Fibroblast of mammary gland (primary cell): Measurements from ENCODE around the gene RABEP1.
A peak's percentile ranks its signal among the peaks of the same experiment; 100 is the strongest.

Experiments used
- DNase-seq: peaks from one replicate; pipeline ENCODE4 v3.0.0-alpha.2; 2010; ENCODE audit warnings: low read depth
- H3K4me3 ChIP-seq: 2 replicates; pipeline ENCODE4 v1.5.1; 2011; ENCODE audit warnings: low read depth, mild to moderate bottlenecking, low read length, moderate library complexity; ENCODE audit not compliant: control insufficient read depth
- TF ChIP-seq, protein P1 (sequence below): conservative IDR thresholded peaks from 2 replicates; pipeline ENCODE4 v1.5.1; 2011; ENCODE audit warnings: low read depth, low read length, inconsistent platforms; ENCODE audit not compliant: control insufficient read depth, insufficient read depth

The RABEP1 gene

GRCh38 chr17:5299383-5299782 is 17.3 kb downstream of the RABEP1 start:
- no peak overlapping the region for H3K4me3 ChIP-seq
- TF ChIP-seq, protein P1, sequence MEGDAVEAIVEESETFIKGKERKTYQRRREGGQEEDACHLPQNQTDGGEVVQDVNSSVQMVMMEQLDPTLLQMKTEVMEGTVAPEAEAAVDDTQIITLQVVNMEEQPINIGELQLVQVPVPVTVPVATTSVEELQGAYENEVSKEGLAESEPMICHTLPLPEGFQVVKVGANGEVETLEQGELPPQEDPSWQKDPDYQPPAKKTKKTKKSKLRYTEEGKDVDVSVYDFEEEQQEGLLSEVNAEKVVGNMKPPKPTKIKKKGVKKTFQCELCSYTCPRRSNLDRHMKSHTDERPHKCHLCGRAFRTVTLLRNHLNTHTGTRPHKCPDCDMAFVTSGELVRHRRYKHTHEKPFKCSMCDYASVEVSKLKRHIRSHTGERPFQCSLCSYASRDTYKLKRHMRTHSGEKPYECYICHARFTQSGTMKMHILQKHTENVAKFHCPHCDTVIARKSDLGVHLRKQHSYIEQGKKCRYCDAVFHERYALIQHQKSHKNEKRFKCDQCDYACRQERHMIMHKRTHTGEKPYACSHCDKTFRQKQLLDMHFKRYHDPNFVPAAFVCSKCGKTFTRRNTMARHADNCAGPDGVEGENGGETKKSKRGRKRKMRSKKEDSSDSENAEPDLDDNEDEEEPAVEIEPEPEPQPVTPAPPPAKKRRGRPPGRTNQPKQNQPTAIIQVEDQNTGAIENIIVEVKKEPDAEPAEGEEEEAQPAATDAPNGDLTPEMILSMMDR: no peak
- DNase-seq: peak; percentile 61

GRCh38 chr17:5304636-5305035 is 22.6 kb downstream of the RABEP1 start:
- DNase-seq: peak; percentile 44
- TF ChIP-seq, protein P1: no peak
- no peak overlapping the region for H3K4me3 ChIP-seq

DNA sequence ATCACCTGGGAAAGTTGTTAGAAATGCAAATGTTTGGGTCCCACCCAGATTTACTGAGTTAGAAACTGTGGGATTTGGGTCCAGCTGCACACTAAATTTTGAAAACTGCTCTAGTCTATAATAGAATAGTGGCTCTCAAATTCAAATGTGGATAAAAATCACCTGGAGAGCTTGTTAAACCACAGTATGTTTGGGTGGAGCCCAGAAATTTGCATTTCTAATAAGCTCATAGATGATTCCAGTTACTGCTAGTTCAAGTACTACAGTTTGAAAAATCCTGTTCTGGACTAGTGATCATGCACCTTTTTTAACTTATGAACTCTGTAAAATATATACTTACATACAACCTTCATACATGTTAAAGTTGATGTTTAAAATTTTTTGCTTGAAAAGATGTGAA is 27.8 kb downstream of the RABEP1 start:
- no peak for DNase-seq
- H3K4me3 ChIP-seq: no peak overlapping the region
- TF ChIP-seq, protein P1: no peak

- no peak for DNase-seq
- TF ChIP-seq, protein P1: no peak
- no peak overlapping the region for H3K4me3 ChIP-seq
These were observed 43.8 kb downstream of the RABEP1 start for GRCh38 chr17:5325851-5326250.

GRCh38 chr17:5329784-5330557 is 47.9 kb downstream of the RABEP1 start:
- TF ChIP-seq, protein P1: no peak
- peak; percentile 23 for DNase-seq

GRCh38 chr17:5330981-5331380 is 48.9 kb downstream of the RABEP1 start:
- no peak overlapping the region for H3K4me3 ChIP-seq
- TF ChIP-seq, protein P1: no peak
- DNase-seq: no peak

More at GRCh38 chr17:5329784-5330557, 47.9 kb downstream of the RABEP1 start:
- H3K4me3 ChIP-seq: no peak overlapping the region
